ENCODE data around the gene DUXB. TPM values are rescaled to one million over a fixed set of nuclear protein-coding genes. Genes with fewer than 3 reads are reported as not detected.

The DUXB gene
- total RNA-seq, 2 donors from 2014 or later, result not detected

DNA sequence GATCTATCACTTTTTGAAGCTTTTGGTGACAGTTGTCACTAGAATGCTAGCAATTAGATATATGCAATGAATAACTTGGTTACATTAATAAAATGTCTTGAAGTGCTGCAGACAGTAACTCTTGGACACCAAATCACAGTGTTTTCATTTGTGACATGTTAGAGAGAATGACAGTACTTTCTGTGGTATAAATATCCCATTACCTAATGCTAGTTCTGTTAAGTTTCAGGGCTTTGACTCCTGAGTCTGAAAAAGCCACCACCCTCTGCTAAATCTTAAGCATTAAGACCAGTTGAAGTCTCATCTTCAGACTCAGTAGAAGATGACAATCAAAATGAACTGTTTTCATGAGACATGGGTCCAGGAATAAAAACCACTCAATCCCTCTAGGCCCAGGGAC is 13.9 kb downstream of the DUXB start:
- H3K4me3 ChIP-seq, result no peak overlapping the region
- TF ChIP-seq, protein P1, sequence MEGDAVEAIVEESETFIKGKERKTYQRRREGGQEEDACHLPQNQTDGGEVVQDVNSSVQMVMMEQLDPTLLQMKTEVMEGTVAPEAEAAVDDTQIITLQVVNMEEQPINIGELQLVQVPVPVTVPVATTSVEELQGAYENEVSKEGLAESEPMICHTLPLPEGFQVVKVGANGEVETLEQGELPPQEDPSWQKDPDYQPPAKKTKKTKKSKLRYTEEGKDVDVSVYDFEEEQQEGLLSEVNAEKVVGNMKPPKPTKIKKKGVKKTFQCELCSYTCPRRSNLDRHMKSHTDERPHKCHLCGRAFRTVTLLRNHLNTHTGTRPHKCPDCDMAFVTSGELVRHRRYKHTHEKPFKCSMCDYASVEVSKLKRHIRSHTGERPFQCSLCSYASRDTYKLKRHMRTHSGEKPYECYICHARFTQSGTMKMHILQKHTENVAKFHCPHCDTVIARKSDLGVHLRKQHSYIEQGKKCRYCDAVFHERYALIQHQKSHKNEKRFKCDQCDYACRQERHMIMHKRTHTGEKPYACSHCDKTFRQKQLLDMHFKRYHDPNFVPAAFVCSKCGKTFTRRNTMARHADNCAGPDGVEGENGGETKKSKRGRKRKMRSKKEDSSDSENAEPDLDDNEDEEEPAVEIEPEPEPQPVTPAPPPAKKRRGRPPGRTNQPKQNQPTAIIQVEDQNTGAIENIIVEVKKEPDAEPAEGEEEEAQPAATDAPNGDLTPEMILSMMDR (IDR thresholded peaks at IDR 0.05), result no peak
- H3K4me1 ChIP-seq, result no peaks in the 10 kb centered on the region
- peak overlapping the region in 1 of 2 donors; percentile 7 for H3K27ac ChIP-seq
- H3K36me3 ChIP-seq, result no peaks in the 10 kb centered on the region
- DNase-seq (ENCODE audit: low spot score), result no peak
- no peaks in the 10 kb centered on the region for H3K27me3 ChIP-seq
- H3K9me3 ChIP-seq, result no peaks in the 10 kb centered on the region

DNA sequence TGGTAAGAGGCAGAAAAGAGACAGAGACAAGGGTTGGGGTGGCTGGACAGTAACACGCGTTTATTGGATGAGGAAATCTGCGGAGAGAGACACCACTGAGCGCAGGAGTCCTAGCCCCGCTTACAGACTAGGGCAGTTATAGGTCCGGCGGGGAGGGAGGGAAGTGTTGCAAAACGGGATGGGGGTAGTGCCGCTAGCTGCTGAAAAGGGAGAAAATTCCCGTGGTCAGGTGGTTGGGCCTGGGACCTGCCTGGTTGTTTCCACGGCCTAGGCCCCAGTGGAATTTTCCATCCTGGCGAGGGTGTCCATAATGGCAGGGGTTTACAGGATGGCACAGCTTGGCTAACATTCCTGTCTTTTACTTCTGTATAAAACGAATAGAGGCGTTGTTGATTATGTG is 19.0 kb downstream of the DUXB start:
- Histone ChIP-seq H3K27me3 (no peaks in the 10 kb centered on the region), H3K4me3 (no peak overlapping the region), H3K4me1 (no peaks in the 10 kb centered on the region), H3K27ac (no peak overlapping the region), H3K36me3 (no peaks in the 10 kb centered on the region), H3K9me3 (no peaks in the 10 kb centered on the region)
- TF ChIP-seq, protein P1 (IDR thresholded peaks at IDR 0.05), result no peak
- DNase-seq (ENCODE audit: low spot score), result no peak

DNA sequence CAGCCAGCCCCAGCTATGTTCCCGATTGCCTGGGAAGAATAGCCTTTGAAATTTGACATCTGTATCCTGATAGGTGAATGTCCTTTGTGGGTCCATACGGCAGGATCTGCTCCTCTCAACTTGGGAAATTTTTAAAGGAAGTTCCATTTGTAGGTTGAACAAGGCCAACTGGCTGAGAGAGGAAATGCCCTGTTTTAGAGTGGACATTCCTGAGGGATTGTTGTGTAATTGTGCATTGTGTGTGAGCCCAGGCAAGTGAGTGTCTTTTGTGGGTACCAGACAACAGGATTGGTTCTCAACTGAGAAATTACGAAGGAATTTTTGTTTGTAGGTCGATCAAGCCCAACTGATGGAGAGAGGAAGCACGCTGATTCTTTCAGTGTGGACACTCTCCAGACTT is 21.9 kb downstream of the DUXB start:
- Histone ChIP-seq H3K27me3 (no peaks in the 10 kb centered on the region), H3K27ac (no peak overlapping the region), H3K9me3 (no peaks in the 10 kb centered on the region), H3K4me3 (no peak overlapping the region), H3K36me3 (no peaks in the 10 kb centered on the region), H3K4me1 (no peaks in the 10 kb centered on the region)
- DNase-seq (ENCODE audit: low spot score), result no peak
- TF ChIP-seq, protein P1 (IDR thresholded peaks at IDR 0.05), result no peak

DNA sequence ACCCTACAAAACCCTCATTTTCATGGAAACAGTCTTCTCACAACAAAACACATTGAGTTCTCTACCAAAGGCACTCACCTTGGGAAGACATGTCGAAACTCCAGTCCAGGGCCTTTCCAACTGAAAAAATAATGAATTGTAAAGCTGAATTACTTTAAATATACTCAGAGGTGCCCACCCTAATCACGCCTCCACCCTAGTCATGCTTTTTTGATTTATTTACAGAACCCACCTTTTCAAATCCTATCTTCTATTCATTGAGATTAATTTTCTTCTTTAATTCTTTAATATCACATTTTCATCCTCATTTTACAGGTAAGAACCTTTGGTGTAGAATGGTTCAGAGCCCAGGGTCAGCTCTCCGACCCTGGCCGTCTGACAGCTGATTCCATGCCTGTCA is 24.4 kb downstream of the DUXB start, which contains the start of gene CPHXL2:
CPHXL2 (minus strand) TSS at position 101 of the 400 bp plus-strand sequence; CDS start at position 91, 10 bp downstream.
- H3K9me3 ChIP-seq, result no peaks in the 10 kb centered on the region
- H3K36me3 ChIP-seq, result no peaks in the 10 kb centered on the region
- H3K4me3 ChIP-seq, result no peak within 1 kb of the TSS
- no peak within 1 kb of the TSS for H3K27ac ChIP-seq
- TF ChIP-seq, protein P1 (IDR thresholded peaks at IDR 0.05), result no peak
- H3K4me1 ChIP-seq, result no peaks in the 10 kb centered on the region
- DNase-seq (ENCODE audit: low spot score), result no peak
- no peaks in the 10 kb centered on the region for H3K27me3 ChIP-seq

DNA sequence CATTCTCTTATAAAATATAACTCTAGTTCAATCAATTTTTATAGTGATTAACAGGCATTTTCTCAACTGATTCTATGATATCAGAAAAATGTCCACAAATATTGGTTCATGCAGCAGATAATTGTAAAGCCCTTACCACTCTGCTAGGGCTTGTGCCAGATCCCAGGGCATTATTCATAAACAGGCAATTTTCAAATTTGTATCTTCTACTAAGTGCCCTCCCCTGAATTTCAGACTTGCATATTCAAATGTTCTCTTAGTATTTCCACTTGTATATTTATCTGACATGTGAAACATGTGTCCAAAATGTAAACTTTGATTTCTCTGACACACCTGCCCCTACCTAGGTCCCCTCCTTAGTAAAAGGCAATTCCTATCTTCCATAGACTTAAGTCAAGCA is 33.8 kb downstream of the DUXB start:
- no peaks in the 10 kb centered on the region for H3K4me1 ChIP-seq
- H3K36me3 ChIP-seq, result no peaks in the 10 kb centered on the region
- no peaks in the 10 kb centered on the region for H3K27me3 ChIP-seq
- no peak overlapping the region for H3K4me3 ChIP-seq
- no peak overlapping the region for H3K27ac ChIP-seq
- DNase-seq (ENCODE audit: low spot score), result no peak
- no peaks in the 10 kb centered on the region for H3K9me3 ChIP-seq
- TF ChIP-seq, protein P1 (IDR thresholded peaks at IDR 0.05), result no peak

DNA sequence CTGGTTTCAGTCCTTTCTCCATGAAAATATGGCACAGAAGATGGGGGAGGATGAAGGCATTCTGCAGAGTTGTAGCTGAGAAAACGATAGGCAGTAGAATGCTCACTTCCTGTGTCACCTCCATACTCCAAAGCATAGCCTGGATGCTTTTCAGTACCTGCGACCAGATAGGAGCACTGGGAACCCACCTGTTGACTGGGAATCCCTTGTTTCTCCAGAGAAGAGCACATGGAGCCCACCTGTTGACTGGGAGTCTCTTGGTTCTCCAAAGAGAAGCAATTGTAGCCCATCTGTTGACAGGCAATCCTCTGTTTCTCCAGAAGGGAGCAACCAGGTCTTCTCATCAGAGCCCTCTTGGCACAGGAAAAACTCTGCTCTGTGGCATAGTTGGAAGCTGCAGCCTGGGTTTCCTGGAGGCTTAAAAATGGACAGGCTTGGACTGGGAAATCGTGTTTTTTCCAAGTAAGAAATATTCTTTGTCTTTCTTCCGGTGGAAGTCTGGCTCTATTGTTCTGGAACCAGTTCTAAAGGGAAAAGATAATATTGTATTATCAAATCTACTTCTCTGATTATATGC is 40.4 kb downstream of the DUXB start:
- TF ChIP-seq, protein P1 (IDR thresholded peaks at IDR 0.05), result no peak
- peaks cover 34% of the 10 kb centered on the region for H3K36me3 ChIP-seq
- H3K27ac ChIP-seq, result no peak overlapping the region
- no peaks in the 10 kb centered on the region for H3K9me3 ChIP-seq
- no peak for DNase-seq (ENCODE audit: low spot score)
- H3K4me3 ChIP-seq, result no peak overlapping the region
- no peaks in the 10 kb centered on the region for H3K27me3 ChIP-seq
- no peaks in the 10 kb centered on the region for H3K4me1 ChIP-seq
